Measurements from ENCODE around the gene COG5. TPM values are rescaled to one million over a fixed set of nuclear protein-coding genes. Genes with fewer than 3 reads are reported as not detected.

Gene COG5
- total and polyA plus RNA-seq, 10 of the 15 experiments (the other 5 are each of a cell fraction or from before 2014, with no cell fraction given) = 5.5 to 27.9 (median 15.6) TPM

DNA sequence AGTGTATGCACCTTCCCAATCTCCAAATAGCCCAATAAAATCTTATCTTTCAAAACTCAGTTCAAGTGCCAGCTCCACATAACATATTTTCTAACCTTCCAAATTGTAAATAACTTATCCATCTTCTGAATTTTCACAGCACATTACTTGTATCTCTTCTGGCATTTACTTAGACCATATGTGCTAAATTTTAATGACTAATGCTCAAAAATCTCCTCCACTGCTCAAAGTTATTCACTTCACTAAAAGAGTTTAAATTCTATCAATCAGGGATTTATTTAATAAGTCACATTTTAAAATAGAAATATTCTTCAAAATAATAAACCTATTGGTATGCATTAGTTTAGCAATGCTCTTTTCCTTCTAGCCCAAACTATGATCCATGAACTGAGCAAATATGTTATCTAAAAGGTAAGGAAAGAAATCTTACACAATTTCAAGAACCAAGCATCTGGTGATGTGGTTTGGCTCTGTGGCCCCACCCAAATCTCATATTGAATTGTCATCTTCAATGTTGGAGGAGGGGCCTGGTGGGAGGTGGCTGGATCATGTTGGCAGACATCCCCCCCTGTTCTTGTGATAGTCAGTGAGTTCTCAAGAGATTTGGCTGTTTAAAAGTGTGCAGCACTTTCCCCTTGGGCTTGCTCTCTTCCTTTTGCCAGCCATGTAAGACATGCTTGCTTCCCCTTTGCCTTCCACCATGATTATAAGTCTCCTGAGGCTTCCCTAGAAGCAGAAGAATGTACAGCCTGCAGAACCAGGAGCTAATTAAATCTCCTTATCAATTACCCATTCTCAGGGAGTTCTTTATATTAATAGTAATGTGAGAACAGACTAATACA, 121.9 kb downstream of the COG5 start:
- TF ChIP-seq, protein P1, sequence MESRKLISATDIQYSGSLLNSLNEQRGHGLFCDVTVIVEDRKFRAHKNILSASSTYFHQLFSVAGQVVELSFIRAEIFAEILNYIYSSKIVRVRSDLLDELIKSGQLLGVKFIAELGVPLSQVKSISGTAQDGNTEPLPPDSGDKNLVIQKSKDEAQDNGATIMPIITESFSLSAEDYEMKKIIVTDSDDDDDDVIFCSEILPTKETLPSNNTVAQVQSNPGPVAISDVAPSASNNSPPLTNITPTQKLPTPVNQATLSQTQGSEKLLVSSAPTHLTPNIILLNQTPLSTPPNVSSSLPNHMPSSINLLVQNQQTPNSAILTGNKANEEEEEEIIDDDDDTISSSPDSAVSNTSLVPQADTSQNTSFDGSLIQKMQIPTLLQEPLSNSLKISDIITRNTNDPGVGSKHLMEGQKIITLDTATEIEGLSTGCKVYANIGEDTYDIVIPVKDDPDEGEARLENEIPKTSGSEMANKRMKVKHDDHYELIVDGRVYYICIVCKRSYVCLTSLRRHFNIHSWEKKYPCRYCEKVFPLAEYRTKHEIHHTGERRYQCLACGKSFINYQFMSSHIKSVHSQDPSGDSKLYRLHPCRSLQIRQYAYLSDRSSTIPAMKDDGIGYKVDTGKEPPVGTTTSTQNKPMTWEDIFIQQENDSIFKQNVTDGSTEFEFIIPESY (IDR thresholded peaks at IDR 0.05) = no peak
- TF ChIP-seq NBN (IDR thresholded peaks at IDR 0.05) = no peak
- no peak for TF ChIP-seq MYC (IDR thresholded peaks at IDR 0.05; ENCODE audit: insufficient read depth, insufficient read length, insufficient replicate concordance, low read length, severe bottlenecking)
- no peak for TF ChIP-seq TCF7 (IDR thresholded peaks at IDR 0.05; ENCODE audit: borderline replicate concordance)
- TF ChIP-seq CHD2 (IDR thresholded peaks at IDR 0.05; ENCODE audit: borderline replicate concordance, low read depth, low read length) = no peak
- TF ChIP-seq ZNF207 (IDR thresholded peaks at IDR 0.05; ENCODE audit: borderline replicate concordance) = no peak
- TF ChIP-seq, protein P2, sequence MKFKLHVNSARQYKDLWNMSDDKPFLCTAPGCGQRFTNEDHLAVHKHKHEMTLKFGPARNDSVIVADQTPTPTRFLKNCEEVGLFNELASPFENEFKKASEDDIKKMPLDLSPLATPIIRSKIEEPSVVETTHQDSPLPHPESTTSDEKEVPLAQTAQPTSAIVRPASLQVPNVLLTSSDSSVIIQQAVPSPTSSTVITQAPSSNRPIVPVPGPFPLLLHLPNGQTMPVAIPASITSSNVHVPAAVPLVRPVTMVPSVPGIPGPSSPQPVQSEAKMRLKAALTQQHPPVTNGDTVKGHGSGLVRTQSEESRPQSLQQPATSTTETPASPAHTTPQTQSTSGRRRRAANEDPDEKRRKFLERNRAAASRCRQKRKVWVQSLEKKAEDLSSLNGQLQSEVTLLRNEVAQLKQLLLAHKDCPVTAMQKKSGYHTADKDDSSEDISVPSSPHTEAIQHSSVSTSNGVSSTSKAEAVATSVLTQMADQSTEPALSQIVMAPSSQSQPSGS (IDR thresholded peaks at IDR 0.05; ENCODE audit: low read length) = no peak
- CTCF ChIA-PET = interaction anchor here (0.7 kb wide), 1 partner anchor 61 kb away, joined by 3 read pairs; no protein-coding TSS in a partner anchor
- POLR2A ChIA-PET = no interaction called here

More for the DNA sequence above, 121.9 kb downstream of the COG5 start:
- Histone ChIP-seq H3K27ac (ENCODE audit: control insufficient read depth, insufficient read depth) (no peak overlapping the region), H3K4me2 (ENCODE audit: control insufficient read depth, insufficient read depth) (no peak overlapping the region), H3K4me1 (ENCODE audit: control insufficient read depth, insufficient read depth, low read length) (no peaks in the 10 kb centered on the region), H3K27me3 (replicated peaks in 1 of 2; ENCODE audit: control insufficient read depth in 2 of 2, insufficient read depth in 2 of 2, low read length in 1 of 2) (no peaks in the 10 kb centered on the region), H3K79me2 (ENCODE audit: control insufficient read depth, insufficient read depth, low read length) (no peaks in the 10 kb centered on the region), H3K4me3 (no peak overlapping the region), H4K20me1 (ENCODE audit: control insufficient read depth, insufficient read depth) (no peaks in the 10 kb centered on the region), H2AFZ (ENCODE audit: control insufficient read depth, low read depth, low read length) (no peak overlapping the region), H3K9me3 (replicated peaks; ENCODE audit: control insufficient read depth, insufficient read depth, low read length) (peaks cover 2% of the 10 kb centered on the region; the same call in 1 of the 3 replicates), H3K36me3 (ENCODE audit: control insufficient read depth in 2 of 2, insufficient read depth in 2 of 2, low read length in 1 of 2) (no peaks in the 10 kb centered on the region), H3K9ac (ENCODE audit: control insufficient read depth, insufficient read depth, low read length) (no peak overlapping the region)
- in situ Hi-C loops (cut with MboI) (no loop called here), intact Hi-C loops (cut with micrococcal nuclease; ENCODE audit: unreplicated experiment) (no loop called here)
- no peak for ATAC-seq
- FAIRE-seq = no peak
- no TSS peak for BruUV-seq (replicated peaks)
- no peak for DNase-seq (ENCODE audit: low read depth, low spot score)
- ChIA-PET RAD21 (ENCODE audit: unreplicated experiment) (no interaction called here), SMC1A (ENCODE audit: uncharacterized antibody, unreplicated experiment) (interaction anchor here (1.5 kb wide), 1 partner anchor 8 kb away, joined by 3 read pairs; no protein-coding TSS in a partner anchor)
